Breast epithelium (tissue), 4 donors: Measurements from ENCODE around the gene INTS3. TPM values are rescaled to one million over a fixed set of nuclear protein-coding genes. Genes with fewer than 3 reads are reported as not detected.
"Not testable (repeated sequence)": the region's sequence is repeated elsewhere in the genome, so short reads cannot be mapped to it uniquely, and the experiment has no call there.

Experiments used
- DNase-seq, 2 donors: peaks; one replicate each; pipeline ENCODE4 v3.0.0-alpha.2; 2019; ENCODE audit warnings: low spot score in 2 of 2
- H3K27ac ChIP-seq, 2 donors: fragments of 200-600 bp; sonication (generic) in 1 of 2; one replicate each; pipeline ENCODE4 v1.5.1; 2016 to 2019; ENCODE audit warnings: mild to moderate bottlenecking in 1 of 2
- H3K27me3 ChIP-seq, 2 donors: fragments of 200-600 bp; sonication (generic) in 1 of 2; one replicate each; pipeline versions ENCODE4 v1.5.1 to v1.6.0; 2017 to 2019; ENCODE audit warnings: control low read depth in 1 of 2, mild to moderate bottlenecking in 1 of 2
- H3K36me3 ChIP-seq: fragments of 200-600 bp; one replicate; pipeline ENCODE4 v1.5.1; 2019
- H3K4me1 ChIP-seq, 2 donors: fragments of 200-600 bp; sonication (generic); one replicate each; pipeline ENCODE4 v1.5.1; 2016 to 2019; ENCODE audit warnings: control low read depth in 1 of 2
- H3K4me3 ChIP-seq, 3 donors: fragments of 200-600 bp; sonication (generic); 1 replicate in 2 of 3; 2 replicates in 1 of 3; pipeline ENCODE4 v1.5.1; 2016 to 2019; ENCODE audit warnings: mild to moderate bottlenecking in 3 of 3, moderate library complexity in 2 of 3
- H3K9me3 ChIP-seq, 2 donors: fragments of 200-600 bp; sonication (generic) in 1 of 2; one replicate each; pipeline ENCODE4 v1.5.1; 2016 to 2019; ENCODE audit warnings: control low read depth in 1 of 2
- CTCF ChIP-seq, 3 donors: fragments of 450-650 bp; IDR thresholded peaks; one replicate each; pipeline ENCODE4 v1.5.1; 2016 to 2017; ENCODE audit warnings: antibody characterized with exemption in 3 of 3, mild to moderate bottlenecking in 3 of 3, moderate library complexity in 3 of 3
- POLR2A ChIP-seq: fragments of 450-650 bp; IDR thresholded peaks from one replicate; pipeline ENCODE4 v1.6.1; 2016; ENCODE audit warnings: antibody characterized with exemption, mild to moderate bottlenecking, moderate library complexity
- POLR2AphosphoS5 ChIP-seq, 3 donors: sonication (generic); formaldehyde crosslinking; IDR thresholded peaks; one replicate each; pipeline ENCODE4 v1.6.1; 2017; ENCODE audit warnings: antibody characterized with exemption in 3 of 3
- intact Hi-C: fragments of 100-400 bp; cut with DNase I; formaldehyde crosslinking; loops from one replicate; pipeline ENCODE4 v1.15.1; 2023; ENCODE audit warnings: low total_unique reads
- total RNA-seq, 3 donors: library from RNA; depleted of rRNA; stranded (reverse); fragments of >200 nt; gene quantifications; one replicate each; pipeline ENCODE4 v1.1.0, GENCODE V29; 2016

Gene INTS3
- total RNA-seq, 3 donors from 2014 or later, result 46.5 to 53.4 (median 51.7) TPM

- DNase-seq, result no peak
- H3K36me3 ChIP-seq, result peaks cover 5% of the 10 kb centered on the region
- TF ChIP-seq CTCF (IDR thresholded peaks at IDR 0.05) (no peak), POLR2AphosphoS5 (IDR thresholded peaks at IDR 0.05) (no peak), POLR2A (no peak)
These were observed 36.5 kb downstream of the INTS3 start for GRCh38 chr1:153764310-153764709.

DNA sequence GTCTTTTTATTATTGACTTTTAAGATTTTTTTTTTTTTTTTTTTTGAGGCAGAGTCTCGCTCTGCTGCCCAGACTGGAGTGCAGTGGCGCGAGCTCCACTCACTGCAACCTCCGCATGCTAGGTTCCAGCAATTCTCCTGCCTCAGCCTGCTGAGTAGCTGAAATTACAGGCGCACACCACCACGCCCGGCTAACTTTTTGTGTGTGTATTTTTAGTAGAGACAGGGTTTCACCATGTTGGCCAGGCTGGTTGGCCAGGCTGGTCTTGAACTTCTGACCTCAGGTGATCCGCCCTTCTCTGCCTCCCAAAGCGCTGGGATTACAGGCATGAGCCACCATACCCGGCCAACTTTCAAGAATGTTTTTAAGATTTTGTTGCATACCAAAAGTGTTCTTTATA, 38.8 kb downstream of the INTS3 start:
- intact Hi-C loops, result loop anchor here (5.0 kb wide), 1 partner anchor 254 kb away; no protein-coding TSS in a partner anchor
- not testable (repeated sequence) for H3K9me3 ChIP-seq, H3K36me3 ChIP-seq, H3K4me3 ChIP-seq, DNase-seq, H3K27ac ChIP-seq, H3K4me1 ChIP-seq, H3K27me3 ChIP-seq

More at GRCh38 chr1:153764310-153764709, 36.5 kb downstream of the INTS3 start:
- no peak overlapping the region for H3K4me3 ChIP-seq
- intact Hi-C loops, result no loop called here
- H3K27me3 ChIP-seq, result no peaks in the 10 kb centered on the region
- H3K27ac ChIP-seq, result peak overlapping the region; percentile 60 to 79
- no peaks in the 10 kb centered on the region for H3K4me1 ChIP-seq
- H3K9me3 ChIP-seq, result no peaks in the 10 kb centered on the region

GRCh38 chr1:153767519-153767918, 39.7 kb downstream of the INTS3 start:
- Histone ChIP-seq H3K27ac (peak overlapping the region in 1 of 2 donors; percentile 19), H3K36me3 (peaks cover 5% of the 10 kb centered on the region), H3K27me3 (no peaks in the 10 kb centered on the region), H3K4me1 (no peaks in the 10 kb centered on the region), H3K4me3 (no peak overlapping the region), H3K9me3 (no peaks in the 10 kb centered on the region)
- TF ChIP-seq POLR2AphosphoS5 (IDR thresholded peaks at IDR 0.05), result no peak
- no peak for TF ChIP-seq POLR2A
- no peak for TF ChIP-seq CTCF (IDR thresholded peaks at IDR 0.05)
- no peak for DNase-seq
- intact Hi-C loops, result loop anchor here (5.0 kb wide), 1 partner anchor 255 kb away; no protein-coding TSS in a partner anchor

DNA sequence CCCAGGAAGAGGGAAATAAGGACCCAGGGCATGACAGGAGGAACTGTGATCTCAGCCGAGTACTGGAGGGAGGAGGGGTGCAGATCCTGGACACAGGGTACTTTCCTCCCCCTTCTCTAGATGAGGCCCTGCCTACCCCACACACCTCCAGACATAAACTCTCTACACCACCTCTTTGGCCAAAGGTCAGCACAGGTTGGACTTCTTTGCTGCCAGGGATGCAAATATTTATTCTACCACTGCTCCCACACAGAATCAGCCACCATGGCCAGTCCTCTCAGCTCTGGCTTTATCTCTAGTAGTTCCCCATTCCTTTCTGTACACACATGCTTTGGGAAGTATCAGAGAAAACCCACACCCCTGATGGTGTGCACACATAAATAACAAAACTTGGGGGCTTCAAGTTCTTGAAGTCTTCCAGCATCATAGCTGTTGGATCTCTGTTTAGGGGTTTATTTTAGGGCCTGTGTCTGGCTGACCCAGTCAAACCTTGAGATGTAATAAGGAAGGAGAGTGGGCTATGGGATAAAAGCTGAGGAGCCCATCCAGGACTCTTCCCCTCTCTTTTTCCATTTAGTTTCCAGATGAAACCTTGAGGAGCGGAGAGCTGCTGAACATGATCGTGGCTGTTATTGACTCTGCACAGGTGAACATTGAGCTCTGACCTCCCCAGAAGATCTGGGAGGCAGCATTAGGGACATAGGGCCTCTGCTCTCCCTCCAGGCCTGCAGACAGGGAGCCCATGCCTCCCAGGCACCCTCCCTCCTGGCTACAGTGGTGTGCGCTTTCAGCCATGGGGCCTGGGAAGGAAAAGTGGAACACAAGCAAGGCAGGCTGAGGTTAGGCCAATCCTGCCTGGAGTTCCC, 40.7 kb downstream of the INTS3 start:
- H3K36me3 ChIP-seq, result no peaks in the 10 kb centered on the region
- no peak for DNase-seq
- peak overlapping the region in 1 of 2 donors; percentile 20 for H3K27ac ChIP-seq
- H3K9me3 ChIP-seq, result no peaks in the 10 kb centered on the region
- H3K4me3 ChIP-seq, result no peak overlapping the region
- H3K27me3 ChIP-seq, result no peaks in the 10 kb centered on the region
- H3K4me1 ChIP-seq, result peaks cover 0 to 4% of the 10 kb centered on the region in 2 donors
- intact Hi-C loops, result loop anchor here (5.0 kb wide), 1 partner anchor 256 kb away; no protein-coding TSS in a partner anchor
- TF ChIP-seq POLR2A (no peak), CTCF (IDR thresholded peaks at IDR 0.05) (no peak), POLR2AphosphoS5 (IDR thresholded peaks at IDR 0.05) (no peak)

DNA sequence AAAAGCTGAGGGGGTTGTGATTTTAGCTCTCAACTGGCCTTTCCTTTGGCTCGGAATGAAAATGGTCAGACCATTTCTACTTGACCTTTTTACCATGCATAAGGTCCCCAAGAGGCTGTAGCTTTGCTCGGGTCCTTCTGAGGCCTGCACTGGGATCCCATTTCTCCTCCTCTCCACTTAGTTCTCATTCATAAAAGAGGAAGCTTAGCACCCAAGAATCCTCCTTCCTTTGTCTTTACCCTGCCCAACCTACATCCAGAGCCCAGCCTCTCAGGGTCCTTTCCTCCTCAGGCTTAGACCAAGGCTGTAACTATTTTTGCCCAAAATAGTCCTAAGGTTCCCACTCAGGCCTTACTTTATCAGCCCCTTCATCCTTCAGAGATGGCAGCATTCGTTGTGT, 41.4 kb downstream of the INTS3 start:
- Histone ChIP-seq H3K9me3 (no peaks in the 10 kb centered on the region), H3K27me3 (no peaks in the 10 kb centered on the region), H3K4me1 (peaks cover 4 to 11% of the 10 kb centered on the region in 2 donors), H3K4me3 (no peak overlapping the region), H3K27ac (no peak overlapping the region), H3K36me3 (no peaks in the 10 kb centered on the region)
- intact Hi-C loops, result loop anchor here (5.0 kb wide), 1 partner anchor 257 kb away; no protein-coding TSS in a partner anchor
- TF ChIP-seq POLR2A (no peak), POLR2AphosphoS5 (IDR thresholded peaks at IDR 0.05) (no peak), CTCF (IDR thresholded peaks at IDR 0.05) (no peak)
- no peak for DNase-seq
